Measurements from ENCODE around the gene NUP214.

GRCh38 chr9:131162886-131163285 is 37.5 kb downstream of the NUP214 start:
- no peak for TF ChIP-seq JUND (IDR thresholded peaks at IDR 0.05; ENCODE audit: low read length)
- TF ChIP-seq TAF1 (IDR thresholded peaks at IDR 0.05; ENCODE audit: low read depth, low read length), result no peak
- no peak for TF ChIP-seq CTCF (IDR thresholded peaks at IDR 0.05; ENCODE audit: control extremely low read depth in 1 of 3, insufficient read depth in 1 of 3, low read depth in 1 of 3, low read length in 3 of 3)
- TF ChIP-seq POLR2A (IDR thresholded peaks at IDR 0.05; ENCODE audit: control extremely low read depth in 1 of 2, low read depth in 2 of 2, low read length in 2 of 2), result no peak
- TF ChIP-seq MAX (IDR thresholded peaks at IDR 0.05), result no peak
- no peak for TF ChIP-seq BCL11A (IDR thresholded peaks at IDR 0.05; ENCODE audit: low read depth in 2 of 2, low read length in 2 of 2)
- TF ChIP-seq EP300 (IDR thresholded peaks at IDR 0.05; ENCODE audit: borderline replicate concordance in 1 of 2, low read depth in 2 of 2, low read length in 2 of 2), result no peak

Measured in H1 (cell line).